ENCODE measurements around the gene ZNF213. TPM values are rescaled to one million over a fixed set of nuclear protein-coding genes. Genes with fewer than 3 reads are reported as not detected.

Gene ZNF213
- total RNA-seq, 4 donors from 2014 or later = 0.77 to 101 (median 11.1) TPM

DNA sequence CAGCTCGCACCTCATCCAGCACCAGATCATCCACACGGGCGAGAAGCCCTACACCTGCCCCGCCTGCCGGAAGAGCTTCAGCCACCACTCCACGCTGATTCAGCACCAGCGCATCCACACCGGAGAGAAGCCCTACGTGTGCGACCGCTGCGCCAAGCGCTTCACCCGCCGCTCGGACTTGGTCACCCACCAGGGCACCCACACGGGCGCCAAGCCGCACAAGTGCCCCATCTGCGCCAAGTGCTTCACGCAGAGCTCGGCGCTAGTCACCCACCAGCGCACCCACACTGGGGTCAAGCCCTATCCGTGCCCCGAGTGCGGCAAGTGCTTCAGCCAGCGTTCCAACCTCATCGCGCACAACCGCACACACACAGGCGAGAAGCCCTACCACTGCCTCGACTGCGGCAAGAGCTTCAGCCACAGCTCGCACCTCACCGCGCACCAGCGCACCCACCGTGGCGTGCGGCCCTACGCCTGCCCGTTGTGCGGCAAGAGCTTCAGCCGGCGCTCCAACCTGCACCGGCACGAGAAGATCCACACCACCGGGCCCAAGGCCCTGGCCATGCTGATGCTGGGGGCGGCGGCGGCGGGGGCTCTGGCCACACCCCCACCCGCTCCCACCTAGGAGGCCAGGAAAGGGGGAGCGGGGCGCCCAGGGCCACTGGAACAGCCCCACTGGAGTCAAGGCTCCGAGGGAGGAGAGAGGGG, 15.0 kb upstream of the ZNF213 start:
- Histone ChIP-seq H3K4me3 (no peak overlapping the region), H3K27ac (no peak overlapping the region), H3K36me3 (no peaks in the 10 kb centered on the region), H3K9me3 (no peaks in the 10 kb centered on the region), H3K27me3 (no peaks in the 10 kb centered on the region), H3K4me1 (peaks cover 0 to 5% of the 10 kb centered on the region in 2 donors)
- no peak for DNase-seq
- TF ChIP-seq POLR2A (IDR thresholded peaks at IDR 0.05) = no peak
- TF ChIP-seq, protein P1, sequence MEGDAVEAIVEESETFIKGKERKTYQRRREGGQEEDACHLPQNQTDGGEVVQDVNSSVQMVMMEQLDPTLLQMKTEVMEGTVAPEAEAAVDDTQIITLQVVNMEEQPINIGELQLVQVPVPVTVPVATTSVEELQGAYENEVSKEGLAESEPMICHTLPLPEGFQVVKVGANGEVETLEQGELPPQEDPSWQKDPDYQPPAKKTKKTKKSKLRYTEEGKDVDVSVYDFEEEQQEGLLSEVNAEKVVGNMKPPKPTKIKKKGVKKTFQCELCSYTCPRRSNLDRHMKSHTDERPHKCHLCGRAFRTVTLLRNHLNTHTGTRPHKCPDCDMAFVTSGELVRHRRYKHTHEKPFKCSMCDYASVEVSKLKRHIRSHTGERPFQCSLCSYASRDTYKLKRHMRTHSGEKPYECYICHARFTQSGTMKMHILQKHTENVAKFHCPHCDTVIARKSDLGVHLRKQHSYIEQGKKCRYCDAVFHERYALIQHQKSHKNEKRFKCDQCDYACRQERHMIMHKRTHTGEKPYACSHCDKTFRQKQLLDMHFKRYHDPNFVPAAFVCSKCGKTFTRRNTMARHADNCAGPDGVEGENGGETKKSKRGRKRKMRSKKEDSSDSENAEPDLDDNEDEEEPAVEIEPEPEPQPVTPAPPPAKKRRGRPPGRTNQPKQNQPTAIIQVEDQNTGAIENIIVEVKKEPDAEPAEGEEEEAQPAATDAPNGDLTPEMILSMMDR (IDR thresholded peaks at IDR 0.05) = no peak
- intact Hi-C loops (cut with DNase I; ENCODE audit: low total_unique reads) = no loop called here

DNA sequence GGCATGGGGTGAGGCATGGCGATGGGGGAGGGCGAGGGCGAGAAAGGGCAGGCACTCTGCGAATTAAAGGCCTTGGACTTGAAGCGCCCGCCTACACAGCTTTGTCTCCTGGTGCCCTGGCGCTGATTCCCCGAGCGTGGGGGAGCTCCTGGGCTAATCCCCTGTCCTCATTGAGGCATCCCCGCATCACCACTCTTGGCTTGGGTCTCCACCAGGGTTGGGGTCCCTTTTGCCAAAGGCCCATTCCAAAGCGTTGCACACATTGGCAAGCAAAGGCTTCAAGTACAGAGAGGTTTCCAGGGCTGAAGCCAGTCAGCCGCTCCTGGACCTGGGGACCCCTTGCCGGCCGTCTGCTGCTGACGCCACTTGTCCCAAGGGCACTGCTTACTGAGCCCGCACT, 14.4 kb upstream of the ZNF213 start:
- H3K4me3 ChIP-seq = no peak overlapping the region
- intact Hi-C loops (cut with DNase I; ENCODE audit: low total_unique reads) = no loop called here
- peaks cover 0 to 5% of the 10 kb centered on the region in 2 donors for H3K4me1 ChIP-seq
- H3K27ac ChIP-seq = no peak overlapping the region
- H3K36me3 ChIP-seq = no peaks in the 10 kb centered on the region
- no peak for DNase-seq
- TF ChIP-seq, protein P1 (IDR thresholded peaks at IDR 0.05) = no peak
- TF ChIP-seq POLR2A (IDR thresholded peaks at IDR 0.05) = no peak
- H3K9me3 ChIP-seq = no peaks in the 10 kb centered on the region
- H3K27me3 ChIP-seq = no peaks in the 10 kb centered on the region

DNA sequence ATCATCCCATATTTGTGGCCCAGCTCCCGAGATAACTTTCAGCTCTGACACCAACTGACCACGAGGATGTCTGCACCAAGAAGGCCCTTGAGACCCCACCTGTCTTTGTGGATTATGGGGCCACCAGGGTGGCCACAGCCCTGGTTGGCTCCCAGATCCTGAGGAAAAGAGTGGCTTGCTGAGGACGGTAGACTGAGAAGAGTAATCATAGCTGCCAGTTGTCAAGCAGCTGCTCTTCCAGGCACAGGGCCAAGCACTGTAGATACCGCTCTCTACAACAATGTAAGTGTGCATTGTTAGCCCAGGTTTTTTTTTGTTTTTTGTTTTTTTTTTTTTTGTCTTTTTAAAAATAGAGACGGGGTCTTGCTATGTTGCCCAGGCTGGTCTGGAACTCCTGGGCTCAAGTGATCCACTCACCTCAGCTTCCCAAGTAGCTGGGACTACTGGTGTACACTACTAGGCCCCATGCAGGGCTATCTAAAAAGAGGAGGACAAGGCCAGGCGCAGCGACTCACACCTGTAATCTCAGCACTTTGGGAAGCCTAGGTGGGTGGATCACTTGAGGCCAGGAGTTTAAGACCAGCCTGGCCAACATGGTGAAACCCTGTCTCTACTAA, 12.9 kb upstream of the ZNF213 start:
- TF ChIP-seq, protein P1 (IDR thresholded peaks at IDR 0.05) = no peak
- no peak for TF ChIP-seq POLR2A (IDR thresholded peaks at IDR 0.05)
- Histone ChIP-seq H3K36me3 (no peaks in the 10 kb centered on the region), H3K27me3 (no peaks in the 10 kb centered on the region), H3K27ac (no peak overlapping the region), H3K9me3 (no peaks in the 10 kb centered on the region), H3K4me1 (peaks cover 0 to 5% of the 10 kb centered on the region in 2 donors), H3K4me3 (no peak overlapping the region)
- no peak for DNase-seq
- intact Hi-C loops (cut with DNase I; ENCODE audit: low total_unique reads) = no loop called here

DNA sequence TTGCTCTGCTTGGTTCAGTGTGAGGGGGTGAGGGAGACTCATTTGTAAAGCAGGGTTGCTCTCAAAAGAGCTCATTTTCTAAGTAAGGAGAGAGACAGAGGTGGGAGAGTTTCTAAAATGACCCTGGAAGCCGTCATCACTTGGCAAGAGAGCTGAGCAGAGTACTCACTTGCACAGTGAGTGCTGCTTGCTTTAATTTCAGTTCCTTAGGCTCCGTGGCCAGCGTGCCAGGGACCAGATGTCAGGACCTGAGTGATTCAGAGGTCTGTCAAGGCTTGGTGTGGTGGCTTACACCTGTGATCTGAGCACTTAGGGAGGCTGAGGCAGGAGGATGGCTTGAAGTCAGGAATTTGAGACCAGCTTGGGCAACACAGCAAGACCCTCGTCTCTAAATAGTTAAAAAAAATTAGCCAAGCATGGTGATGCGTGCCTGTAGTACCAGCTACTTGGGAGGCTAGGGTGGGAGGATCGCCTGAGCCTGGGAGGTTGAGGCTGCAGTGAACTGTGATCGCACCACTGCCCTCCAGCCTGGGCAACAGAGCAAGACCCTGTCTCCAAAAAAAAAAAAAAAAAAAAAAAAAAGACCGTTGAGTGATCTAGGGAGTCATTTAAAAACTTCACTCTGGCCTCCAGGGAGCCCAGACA, 11.8 kb upstream of the ZNF213 start:
- Histone ChIP-seq H3K9me3 (no peaks in the 10 kb centered on the region), H3K27me3 (no peaks in the 10 kb centered on the region), H3K27ac (no peak overlapping the region), H3K4me3 (no peak overlapping the region), H3K36me3 (no peaks in the 10 kb centered on the region), H3K4me1 (peaks cover 0 to 5% of the 10 kb centered on the region in 2 donors)
- intact Hi-C loops (cut with DNase I; ENCODE audit: low total_unique reads) = no loop called here
- no peak for DNase-seq
- TF ChIP-seq, protein P1 (IDR thresholded peaks at IDR 0.05) = no peak
- no peak for TF ChIP-seq POLR2A (IDR thresholded peaks at IDR 0.05)
